ENCODE measurements around the gene SLC37A1. TPM values are rescaled to one million over a fixed set of nuclear protein-coding genes. Genes with fewer than 3 reads are reported as not detected.

The SLC37A1 gene
- total and polyA plus RNA-seq, 7 donors: 2.3 to 98.5 (median 7.8) TPM

- intact Hi-C loops (cut with DNase I): no loop called here
- no peak for DNase-seq
- Histone ChIP-seq H3K36me3 (no peaks in the 10 kb centered on the region), H3K27ac (no peak overlapping the region), H3K4me1 (peaks cover 0 to 6% (median 5%) of the 10 kb centered on the region in 4 donors), H3K9me3 (no peaks in the 10 kb centered on the region), H3K4me3 (no peak overlapping the region), H3K27me3 (peaks cover 0 to 5% (median 0%) of the 10 kb centered on the region in 3 donors)
- WGBS, 2 donors: 71 to 74% methylated on average over 1 of the region's 1 CpG
- TF ChIP-seq EP300 (IDR thresholded peaks at IDR 0.05): no peak
- TF ChIP-seq CTCF (IDR thresholded peaks at IDR 0.05): no peak
- TF ChIP-seq POLR2AphosphoS5 (IDR thresholded peaks at IDR 0.05): no peak
- TF ChIP-seq POLR2A (IDR thresholded peaks at IDR 0.05): no peak
Measured at GRCh38 chr21:42491328-42491727, 22.3 kb upstream of the SLC37A1 start.

DNA sequence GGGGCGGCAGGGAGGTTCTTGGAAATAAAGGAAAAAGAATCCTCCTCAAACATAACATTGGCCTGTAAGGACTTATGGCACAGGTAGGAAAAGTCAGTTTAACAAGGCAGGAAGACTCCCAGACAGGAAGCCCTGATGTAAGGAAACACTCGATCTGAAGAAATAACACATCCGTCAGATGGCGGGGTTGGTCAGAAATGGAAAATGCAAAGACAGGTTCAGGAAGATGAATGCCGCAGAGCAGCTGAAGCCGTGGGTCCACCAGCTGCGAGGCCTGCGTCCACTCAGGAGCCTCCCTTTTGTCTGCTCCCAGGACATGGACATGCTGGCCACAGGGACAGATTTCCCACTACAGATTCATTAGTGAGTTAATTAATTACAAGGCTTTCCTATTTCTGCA, 21.5 kb upstream of the SLC37A1 start:
- Histone ChIP-seq H3K27me3 (peaks cover 0 to 5% (median 0%) of the 10 kb centered on the region in 3 donors), H3K27ac (no peak overlapping the region), H3K36me3 (no peaks in the 10 kb centered on the region), H3K4me3 (no peak overlapping the region), H3K4me1 (peaks cover 0 to 11% (median 6%) of the 10 kb centered on the region in 4 donors), H3K9me3 (no peaks in the 10 kb centered on the region)
- intact Hi-C loops (cut with DNase I): no loop called here
- WGBS, 2 donors: 63 to 88% methylated on average over 8 of the region's 8 CpGs
- TF ChIP-seq POLR2A (IDR thresholded peaks at IDR 0.05) (no peak), CTCF (IDR thresholded peaks at IDR 0.05) (no peak), EP300 (IDR thresholded peaks at IDR 0.05) (no peak), POLR2AphosphoS5 (IDR thresholded peaks at IDR 0.05) (no peak)
- no peak for DNase-seq

DNA sequence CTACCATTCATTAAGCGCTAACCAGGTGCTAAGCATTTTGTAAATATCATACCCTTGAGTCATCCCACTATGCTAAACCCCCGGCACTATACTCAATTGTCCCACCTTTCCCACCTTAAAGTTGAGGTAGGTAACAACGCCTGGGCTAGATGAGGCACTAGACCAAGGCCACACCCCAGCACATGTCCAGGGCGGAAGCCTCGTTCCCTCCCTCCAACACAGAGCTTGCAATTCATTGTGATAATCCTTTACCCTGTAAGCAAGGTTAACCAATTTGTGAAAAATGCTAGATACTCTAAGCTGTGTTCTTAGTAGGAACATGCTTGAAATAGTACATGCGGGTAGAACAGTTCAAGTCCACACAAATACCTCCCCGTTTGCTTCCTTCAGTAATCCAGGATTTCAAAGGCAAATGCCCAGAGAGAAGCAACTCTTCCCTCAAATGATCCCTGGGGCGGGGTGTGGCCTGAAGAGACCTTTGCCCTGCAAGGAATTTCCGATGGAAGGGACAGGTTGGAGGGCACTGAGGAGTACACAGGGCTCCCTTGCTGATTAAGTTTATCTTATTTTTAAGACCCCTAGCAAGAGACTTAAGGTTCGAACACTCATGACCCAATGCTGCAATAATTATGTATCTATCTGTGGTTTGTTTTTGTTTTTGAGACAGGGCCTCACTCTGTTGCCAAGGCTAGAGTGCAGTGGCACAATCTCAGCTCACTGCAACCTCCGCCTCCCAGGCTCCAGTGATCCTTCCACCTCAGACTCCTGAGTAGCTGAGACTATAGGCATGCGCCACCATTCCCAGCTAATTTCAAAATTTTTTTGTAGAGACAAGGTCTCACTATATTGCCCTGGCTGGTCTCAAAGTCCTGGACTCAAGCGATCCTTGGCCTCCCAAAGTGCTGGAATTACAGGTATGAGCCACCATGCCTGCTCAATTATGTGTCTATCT, 20.3 kb upstream of the SLC37A1 start:
- intact Hi-C loops (cut with DNase I): no loop called here
- WGBS, 2 donors: 41 to 74% methylated on average over 13 of the region's 13 CpGs
- Histone ChIP-seq H3K36me3 (no peaks in the 10 kb centered on the region), H3K4me1 (peaks cover 0 to 11% (median 6%) of the 10 kb centered on the region in 4 donors), H3K9me3 (no peaks in the 10 kb centered on the region), H3K27ac (no peak overlapping the region), H3K4me3 (no peak overlapping the region), H3K27me3 (peaks cover 0 to 5% (median 0%) of the 10 kb centered on the region in 3 donors)
- no peak for DNase-seq
- TF ChIP-seq POLR2A (IDR thresholded peaks at IDR 0.05) (no peak), POLR2AphosphoS5 (IDR thresholded peaks at IDR 0.05) (no peak), CTCF (IDR thresholded peaks at IDR 0.05) (no peak), EP300 (IDR thresholded peaks at IDR 0.05) (no peak)

DNA sequence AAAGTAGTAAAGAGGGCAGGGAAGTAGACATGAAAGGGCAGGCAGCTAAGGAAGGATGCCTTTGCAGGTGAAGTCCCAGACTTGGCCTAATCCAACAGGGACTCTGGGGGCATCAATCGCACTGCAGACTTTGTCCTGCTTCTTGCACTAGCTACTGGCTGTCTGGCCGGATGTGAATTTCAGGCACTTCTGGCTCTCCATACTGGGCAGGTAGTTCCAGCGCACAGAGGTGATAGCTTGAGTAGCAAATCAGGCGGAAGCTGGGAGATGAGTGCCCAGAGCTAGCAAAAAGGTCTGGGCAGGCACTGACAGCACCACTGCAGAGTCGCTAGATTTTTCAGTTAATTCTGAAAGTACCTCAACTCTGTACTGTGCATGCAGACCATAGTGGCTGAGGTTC, 18.6 kb upstream of the SLC37A1 start:
- DNase-seq: no peak
- no peaks in the 10 kb centered on the region for H3K27me3 ChIP-seq
- no peaks in the 10 kb centered on the region for H3K36me3 ChIP-seq
- H3K4me1 ChIP-seq: peaks cover 0 to 11% (median 6%) of the 10 kb centered on the region in 4 donors
- no peak overlapping the region for H3K27ac ChIP-seq
- H3K9me3 ChIP-seq: no peaks in the 10 kb centered on the region
- intact Hi-C loops (cut with DNase I): no loop called here
- H3K4me3 ChIP-seq: no peak overlapping the region
- TF ChIP-seq POLR2A (IDR thresholded peaks at IDR 0.05): no peak
- no peak for TF ChIP-seq EP300 (IDR thresholded peaks at IDR 0.05)
- no peak for TF ChIP-seq POLR2AphosphoS5 (IDR thresholded peaks at IDR 0.05)
- no peak for TF ChIP-seq CTCF (IDR thresholded peaks at IDR 0.05)
- 90 to 94% methylated on average over 5 of the region's 5 CpGs for WGBS, 2 donors

Data from sigmoid colon (tissue), 7 donors.